Endometrial microvascular endothelial cells (primary cell): ENCODE measurements around the gene KLHL29. TPM values are rescaled to one million over a fixed set of nuclear protein-coding genes. Genes with fewer than 3 reads are reported as not detected.

ENCODE experiments used
- in situ Hi-C: cut with HindIII; loops from 2 replicates; pipeline ENCODE4 v1.10.0; 2017; ENCODE audit warnings: low sequenced_read_pairs, low pct_unique_long_range_greater_than_20kb; ENCODE audit errors: inconsistent ontology term
- total RNA-seq: library from RNA; depleted of rRNA; stranded (reverse); fragments of >200 nt; gene quantifications from one replicate; pipeline ENCODE4 v1.2.3, GENCODE V29; 2015; ENCODE audit errors: inconsistent ontology term

Gene KLHL29
- total RNA-seq, 1 donor from 2014 or later = 4.0 TPM

- in situ Hi-C loops = no loop called here
Observed at GRCh38 chr2:23531881-23532280, 146.9 kb downstream of the KLHL29 start.

GRCh38 chr2:23532391-23533337 lies 147.7 kb downstream of the KLHL29 start:
- in situ Hi-C loops = no loop called here

GRCh38 chr2:23533338-23533695 lies 148.3 kb downstream of the KLHL29 start:
- in situ Hi-C loops = no loop called here

GRCh38 chr2:23534771-23535170 lies 149.8 kb downstream of the KLHL29 start:
- in situ Hi-C loops = no loop called here

- in situ Hi-C loops = no loop called here
Observed at GRCh38 chr2:23536326-23536725, 151.3 kb downstream of the KLHL29 start.

- in situ Hi-C loops = no loop called here
Observed at GRCh38 chr2:23537991-23538390, 153.0 kb downstream of the KLHL29 start.

GRCh38 chr2:23538566-23538965 lies 153.6 kb downstream of the KLHL29 start:
- in situ Hi-C loops = no loop called here

- in situ Hi-C loops = no loop called here
Observed at GRCh38 chr2:23540804-23541360, 155.9 kb downstream of the KLHL29 start.

- in situ Hi-C loops = no loop called here
Observed at GRCh38 chr2:23541503-23542229, 156.7 kb downstream of the KLHL29 start.

- in situ Hi-C loops = no loop called here
Observed at GRCh38 chr2:23542230-23542789, 157.3 kb downstream of the KLHL29 start.

- in situ Hi-C loops = no loop called here
Observed at GRCh38 chr2:23543302-23543701, 158.3 kb downstream of the KLHL29 start.

DNA sequence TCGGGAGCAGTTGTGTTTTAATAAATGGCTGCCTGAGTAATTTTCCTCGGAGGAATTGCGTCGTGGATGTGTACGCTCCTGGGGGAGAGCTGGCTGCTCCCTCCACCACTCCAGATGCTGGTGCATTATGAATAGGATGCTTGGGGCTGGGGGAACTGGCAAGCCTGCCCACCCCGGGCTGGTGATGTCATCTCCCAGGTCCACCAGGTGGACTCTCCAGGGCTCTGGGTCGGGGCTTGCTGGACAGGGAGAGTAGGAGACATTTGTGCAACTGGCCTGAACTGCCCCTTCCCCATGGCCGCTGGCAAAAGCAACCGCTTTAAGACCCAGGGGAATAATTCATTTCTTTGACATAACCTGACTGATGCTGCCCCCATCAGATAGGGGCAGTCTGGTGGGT lies 158.7 kb downstream of the KLHL29 start:
- in situ Hi-C loops = no loop called here

DNA sequence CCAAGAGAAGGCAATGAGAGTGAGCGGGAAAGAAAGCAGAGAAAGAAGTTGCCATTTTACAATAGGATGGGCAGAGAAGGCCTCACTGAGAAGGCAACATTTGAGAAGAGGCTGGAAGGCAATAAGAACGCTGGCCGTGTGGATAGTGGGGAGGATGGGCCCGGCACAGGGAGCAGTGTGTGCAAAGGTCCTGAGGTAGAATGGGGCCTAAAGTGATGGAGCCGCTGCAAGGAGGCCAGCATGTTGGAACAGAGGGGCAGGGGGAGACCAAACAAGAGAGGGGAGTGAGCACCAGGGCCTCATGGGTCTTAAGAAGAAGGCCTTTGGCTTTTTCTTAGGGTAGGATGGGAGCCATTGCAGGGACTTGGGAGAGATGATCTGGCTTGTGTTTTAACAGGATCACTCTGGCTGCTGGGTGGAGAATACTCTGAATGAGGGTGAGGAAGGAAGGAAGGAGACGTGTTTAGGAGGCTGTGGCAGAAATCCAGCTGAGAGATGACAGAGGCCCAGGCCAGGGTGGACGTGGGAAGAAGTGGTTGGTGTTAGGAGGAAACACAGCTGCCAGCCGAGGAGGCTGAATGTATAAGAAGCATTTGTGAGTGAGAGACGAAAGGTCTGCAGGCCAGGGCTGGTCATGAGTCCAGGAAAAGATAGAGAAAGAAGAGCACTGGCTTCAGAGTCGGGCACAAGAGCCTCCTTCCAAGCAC lies 159.8 kb downstream of the KLHL29 start:
- in situ Hi-C loops = no loop called here

DNA sequence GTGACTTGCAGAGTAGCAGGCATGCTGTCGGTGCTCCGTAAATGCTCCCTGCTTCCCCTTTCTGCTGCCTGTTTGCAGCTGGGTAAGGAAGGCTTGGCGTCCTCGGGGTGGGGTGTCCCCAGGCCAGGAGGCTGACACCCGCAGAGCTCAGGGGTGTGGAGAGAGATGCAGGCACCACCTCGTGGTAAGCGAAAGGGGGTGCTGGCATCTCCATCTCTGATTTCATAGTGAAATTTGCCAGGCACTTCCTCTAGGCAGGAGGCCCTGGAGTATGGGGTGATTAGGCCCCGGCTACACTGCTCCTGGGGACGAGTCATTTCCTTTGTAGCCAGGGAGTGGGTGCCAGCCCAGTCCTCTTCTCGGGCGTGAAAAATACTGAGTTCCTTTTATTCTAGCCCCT lies 160.4 kb downstream of the KLHL29 start:
- in situ Hi-C loops = no loop called here

DNA sequence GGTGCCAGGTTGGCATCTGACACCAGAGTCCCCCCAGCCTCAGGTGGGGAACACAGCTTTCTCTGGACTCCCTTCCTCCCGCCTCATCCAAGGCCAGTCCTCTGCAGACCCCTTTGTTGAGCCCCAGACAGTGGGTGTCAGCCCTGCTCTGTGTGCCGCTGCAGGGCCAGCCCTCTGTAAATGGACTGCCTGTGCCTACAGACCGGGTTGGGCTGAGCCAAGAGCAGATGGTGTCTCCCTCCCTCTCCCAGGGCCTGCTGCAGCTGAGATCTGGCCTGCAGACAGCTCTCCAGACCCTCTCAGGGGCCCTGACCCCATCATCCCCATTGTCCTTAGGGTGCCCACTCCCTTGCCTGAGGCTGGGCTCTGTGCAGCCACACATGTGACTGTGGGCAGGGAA lies 160.8 kb downstream of the KLHL29 start:
- in situ Hi-C loops = no loop called here

GRCh38 chr2:23546913-23547312 lies 161.9 kb downstream of the KLHL29 start:
- in situ Hi-C loops = no loop called here

DNA sequence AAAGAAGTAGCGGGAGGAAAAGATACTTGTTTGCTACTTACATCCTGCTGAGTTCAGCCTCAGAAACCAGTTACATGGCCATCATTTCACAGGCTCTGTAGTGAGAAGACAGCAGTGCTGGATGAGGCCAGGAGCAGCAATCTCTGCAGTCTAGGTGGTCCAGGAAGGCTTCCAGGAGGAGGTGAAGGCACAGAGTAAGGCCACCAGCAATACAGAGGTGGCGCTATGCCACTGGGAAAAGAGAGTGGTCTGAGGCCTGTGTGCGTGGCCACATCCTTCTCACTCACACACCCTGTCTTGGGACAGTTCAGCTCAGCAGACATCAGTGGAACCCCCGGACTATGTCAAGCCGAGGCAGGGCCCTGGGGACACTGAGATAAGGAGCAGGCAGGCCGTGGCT lies 162.7 kb downstream of the KLHL29 start:
- in situ Hi-C loops = no loop called here

GRCh38 chr2:23548143-23548769 lies 163.3 kb downstream of the KLHL29 start:
- in situ Hi-C loops = no loop called here

- in situ Hi-C loops = no loop called here
Observed at GRCh38 chr2:23549051-23549450, 164.1 kb downstream of the KLHL29 start.
